GM10248 (cell line): ENCODE measurements around the gene KHDC1.
"Not testable (repeated sequence)": the region's sequence is repeated elsewhere in the genome, so short reads cannot be mapped to it uniquely, and the experiment has no call there.

Experiments used
- CTCF ChIA-PET: fragments of 300-600 bp; sonication (Branson Sonifier 250); formaldehyde crosslinking; extraction: SDS; loops from one replicate; lab custom pipeline; 2021; ENCODE audit warnings: antibody characterized with exemption; lab: Yijun Ruan, JAX
- POLR2A ChIA-PET: fragments of 350-650 bp; sonication (Branson Sonifier 250); formaldehyde crosslinking; extraction: SDS; loops from one replicate; lab custom pipeline; 2020; ENCODE audit warnings: antibody characterized with exemption; lab: Yijun Ruan, JAX
- DNase-seq: peaks from one replicate; pipeline ENCODE4 v3.0.0; 2012; ENCODE audit errors: extremely low spot score
- CTCF ChIP-seq: IDR thresholded peaks from 2 replicates; pipeline ENCODE4 v1.5.1; 2012; ENCODE audit warnings: mild to moderate bottlenecking, low read depth; ENCODE audit errors: extremely low read depth, missing control alignments, control extremely low read depth

The KHDC1 gene

DNA sequence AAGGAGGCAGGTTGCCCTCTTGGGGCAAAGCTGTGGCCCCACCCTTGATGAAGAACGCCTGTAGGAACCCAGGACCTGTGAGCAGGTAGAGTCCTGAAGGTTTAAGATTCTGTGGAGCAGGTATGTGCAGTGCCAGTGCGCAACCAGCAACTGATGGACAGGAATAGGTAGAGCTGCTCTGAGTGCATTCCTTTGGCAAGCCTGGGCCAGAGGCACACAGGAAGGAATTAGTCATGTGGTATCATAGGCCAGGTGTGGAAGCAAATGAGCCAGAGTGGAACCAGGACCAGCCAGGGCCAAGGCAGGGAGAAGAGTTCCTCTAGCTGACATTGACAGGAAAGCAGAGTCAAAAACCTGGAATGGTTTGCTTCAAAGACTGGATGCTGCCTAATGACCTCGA is 1.4 kb upstream of the KHDC1 start:
- POLR2A ChIA-PET = no interaction called here
- CTCF ChIA-PET = interaction anchor here (1.1 kb wide), 1 partner anchor 62 kb away, joined by 3 read pairs; no protein-coding TSS in a partner anchor
- DNase-seq = no peak
- TF ChIP-seq CTCF = no peak

DNA sequence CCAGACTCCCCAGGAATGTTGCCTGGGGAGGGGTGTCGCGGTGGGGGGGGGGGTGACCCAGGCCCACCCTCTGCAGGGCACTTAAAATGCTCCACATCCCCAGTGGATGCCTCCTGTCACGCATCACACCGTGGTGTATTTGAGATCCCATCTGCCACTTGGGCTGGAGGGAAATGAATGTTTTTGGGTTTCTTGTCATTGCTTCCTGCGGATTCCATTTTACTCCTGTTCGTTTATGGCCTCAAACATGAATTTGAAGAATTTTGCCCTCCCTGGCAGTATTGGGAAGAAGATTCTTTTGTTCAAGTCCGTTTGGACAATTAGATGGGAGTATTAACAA is 544 bp upstream of the KHDC1 start:
- POLR2A ChIA-PET = no interaction called here
- no peak for DNase-seq
- CTCF ChIA-PET = interaction anchor here (1.1 kb wide), 2 partner anchors 19 to 63 kb away, joined by 3 read pairs; no protein-coding TSS in a partner anchor
- no peak for TF ChIP-seq CTCF

GRCh38 chr6:73258721-73259120 is 4.3 kb downstream of the KHDC1 start:
- ChIA-PET POLR2A (no interaction called here), CTCF (interaction anchor here (0.8 to 1.6 kb wide), 2 partner anchors 49 to 69 kb away, joined by 3 read pairs; no protein-coding TSS in a partner anchor)
- no peak for TF ChIP-seq CTCF
- DNase-seq = no peak

- CTCF ChIA-PET = interaction anchor here (0.8 kb wide), 1 partner anchor 134 kb away, joined by 3 read pairs; no protein-coding TSS in a partner anchor
- POLR2A ChIA-PET = not testable (repeated sequence)
Observed at GRCh38 chr6:73254323-73254722, 8.7 kb downstream of the KHDC1 start.

DNA sequence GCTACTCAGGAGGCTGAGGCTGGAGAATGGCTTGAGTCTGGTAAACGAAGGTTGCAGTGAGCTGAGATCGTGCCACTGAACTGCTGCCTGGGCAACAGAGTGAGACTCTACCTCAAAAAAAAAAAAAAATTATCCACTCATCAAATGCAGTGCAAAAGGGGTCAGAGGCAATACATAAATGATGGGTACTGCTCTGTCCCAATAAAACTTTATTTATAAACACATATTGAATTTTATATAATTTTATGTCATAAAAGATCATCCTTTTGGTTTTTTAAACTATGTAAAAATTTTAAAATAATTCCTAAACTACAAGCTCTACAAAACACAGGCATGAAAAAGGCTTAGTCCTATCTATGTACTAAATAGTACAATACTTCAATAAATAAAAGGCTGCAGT is 10.3 kb downstream of the KHDC1 start:
- no peak for DNase-seq
- CTCF ChIA-PET = interaction anchor here (1.1 to 1.7 kb wide), 3 partner anchors 9 to 841 kb away, joined by 3 to 4 read pairs (median 4); no protein-coding TSS in a partner anchor
- no peak for TF ChIP-seq CTCF
- POLR2A ChIA-PET = no interaction called here

More at GRCh38 chr6:73254323-73254722, 8.7 kb downstream of the KHDC1 start:
- DNase-seq = not testable (repeated sequence)

GRCh38 chr6:73250016-73250415 is 13.0 kb downstream of the KHDC1 start:
- ChIA-PET CTCF (no interaction called here), POLR2A (no interaction called here)
- no peak for DNase-seq
- TF ChIP-seq CTCF = no peak

DNA sequence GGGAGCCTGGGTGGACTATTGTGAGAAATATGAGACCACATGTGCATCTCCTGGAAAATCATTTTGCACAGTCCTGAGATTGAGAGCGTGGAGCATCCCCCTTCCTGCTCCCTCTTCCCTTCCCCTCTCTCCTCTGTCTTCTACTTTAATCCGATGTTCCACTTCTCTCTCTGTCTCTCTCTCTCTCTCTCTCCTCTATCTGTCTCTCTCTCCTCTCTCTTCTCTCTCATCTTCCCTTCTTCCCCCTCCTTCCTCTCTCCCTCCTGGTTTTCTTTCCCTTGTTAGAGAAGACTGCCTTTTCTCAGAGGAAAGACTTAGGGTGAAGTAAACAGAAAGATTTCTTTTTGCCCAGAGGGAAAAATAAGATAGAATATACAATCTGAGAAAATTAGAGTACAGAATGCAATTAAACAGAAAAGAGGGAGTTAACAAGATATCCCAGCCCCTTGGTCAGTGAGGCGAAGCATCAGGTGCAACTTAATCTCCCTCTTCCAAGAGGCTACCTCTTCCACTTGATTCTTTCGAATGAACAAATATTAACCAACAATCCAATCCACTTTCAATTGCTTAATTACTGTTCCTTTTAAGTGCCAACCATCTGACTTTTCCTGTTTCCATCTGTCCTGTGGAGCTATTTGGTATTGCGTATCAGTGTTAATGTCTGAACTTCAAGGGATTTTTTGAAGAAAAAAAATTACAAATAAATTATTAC is 14.6 kb downstream of the KHDC1 start:
- POLR2A ChIA-PET = no interaction called here
- no peak for DNase-seq
- TF ChIP-seq CTCF = no peak
- CTCF ChIA-PET = no interaction called here
